Vagina (tissue), 2 donors: ENCODE results near the gene ITPRIP.

Source experiments
- POLR2A ChIP-seq, 2 donors: fragments of 450-650 bp; IDR thresholded peaks; one replicate each; pipeline ENCODE4 v1.6.1; 2017; ENCODE audit warnings: antibody characterized with exemption in 2 of 2, mild to moderate bottlenecking in 2 of 2, moderate library complexity in 2 of 2
- POLR2AphosphoS5 ChIP-seq, 2 donors: sonication (generic); formaldehyde crosslinking; IDR thresholded peaks; one replicate each; pipeline ENCODE4 v1.9.0; 2017; ENCODE audit warnings: antibody characterized with exemption in 2 of 2, mild to moderate bottlenecking in 2 of 2, low read depth in 1 of 2; ENCODE audit not compliant: insufficient read depth in 1 of 2
- TF ChIP-seq, protein P1 (sequence below), 3 experiments: fragments of 450-650 bp in 2 of 3; fragments of 200-600 bp in 1 of 3; sonication (generic) in 1 of 3; IDR thresholded peaks; one replicate each; pipeline ENCODE4 v1.5.1; 2017 to 2019; ENCODE audit warnings: antibody characterized with exemption in 3 of 3, mild to moderate bottlenecking in 2 of 3, moderate library complexity in 2 of 3

DNA sequence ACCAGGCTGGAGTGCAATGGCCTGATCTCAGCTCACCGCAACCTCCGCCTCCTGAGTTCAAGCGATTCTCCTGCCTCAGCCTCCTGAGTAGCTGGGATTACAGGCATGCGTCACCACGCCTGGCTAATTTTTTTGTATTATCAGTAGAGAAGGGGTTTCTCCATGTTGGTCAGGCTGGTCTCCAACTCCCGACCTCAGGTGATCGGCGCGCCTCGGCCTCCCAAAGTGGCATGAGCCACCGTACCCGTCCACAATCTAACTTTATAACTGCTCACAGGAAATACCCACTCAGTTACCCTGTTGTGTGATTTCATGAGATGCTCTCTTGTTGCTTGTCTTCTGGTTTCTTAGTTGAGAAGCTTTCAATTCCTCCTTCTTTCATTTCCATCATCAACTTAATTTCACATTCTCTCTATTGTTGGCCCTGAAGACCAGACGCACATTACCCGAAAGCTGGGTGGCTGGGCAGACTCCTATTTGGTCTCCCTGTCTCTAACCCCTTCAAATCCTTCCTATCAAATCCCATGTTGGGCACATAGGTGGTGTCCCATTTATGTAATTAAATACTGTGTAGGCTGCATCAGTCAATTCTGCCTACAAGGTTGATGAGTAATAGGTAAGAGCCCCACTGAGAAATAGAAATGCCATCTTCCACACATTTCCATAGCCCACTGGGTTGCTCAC lies 70.4 kb downstream of the ITPRIP start:
- TF ChIP-seq, protein P1, sequence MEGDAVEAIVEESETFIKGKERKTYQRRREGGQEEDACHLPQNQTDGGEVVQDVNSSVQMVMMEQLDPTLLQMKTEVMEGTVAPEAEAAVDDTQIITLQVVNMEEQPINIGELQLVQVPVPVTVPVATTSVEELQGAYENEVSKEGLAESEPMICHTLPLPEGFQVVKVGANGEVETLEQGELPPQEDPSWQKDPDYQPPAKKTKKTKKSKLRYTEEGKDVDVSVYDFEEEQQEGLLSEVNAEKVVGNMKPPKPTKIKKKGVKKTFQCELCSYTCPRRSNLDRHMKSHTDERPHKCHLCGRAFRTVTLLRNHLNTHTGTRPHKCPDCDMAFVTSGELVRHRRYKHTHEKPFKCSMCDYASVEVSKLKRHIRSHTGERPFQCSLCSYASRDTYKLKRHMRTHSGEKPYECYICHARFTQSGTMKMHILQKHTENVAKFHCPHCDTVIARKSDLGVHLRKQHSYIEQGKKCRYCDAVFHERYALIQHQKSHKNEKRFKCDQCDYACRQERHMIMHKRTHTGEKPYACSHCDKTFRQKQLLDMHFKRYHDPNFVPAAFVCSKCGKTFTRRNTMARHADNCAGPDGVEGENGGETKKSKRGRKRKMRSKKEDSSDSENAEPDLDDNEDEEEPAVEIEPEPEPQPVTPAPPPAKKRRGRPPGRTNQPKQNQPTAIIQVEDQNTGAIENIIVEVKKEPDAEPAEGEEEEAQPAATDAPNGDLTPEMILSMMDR (IDR thresholded peaks at IDR 0.05): no peak
- TF ChIP-seq POLR2AphosphoS5 (IDR thresholded peaks at IDR 0.05; ENCODE audit: insufficient read depth in 1 of 2, low read depth in 1 of 2): no peak
- TF ChIP-seq POLR2A (IDR thresholded peaks at IDR 0.05): no peak
